Measurements from ENCODE around the gene TMCC2. TPM values are rescaled to one million over a fixed set of nuclear protein-coding genes. Genes with fewer than 3 reads are reported as not detected.

The TMCC2 gene
- total and polyA plus RNA-seq, 2 donors from 2014 or later, result 1.3 to 3.5 TPM

DNA sequence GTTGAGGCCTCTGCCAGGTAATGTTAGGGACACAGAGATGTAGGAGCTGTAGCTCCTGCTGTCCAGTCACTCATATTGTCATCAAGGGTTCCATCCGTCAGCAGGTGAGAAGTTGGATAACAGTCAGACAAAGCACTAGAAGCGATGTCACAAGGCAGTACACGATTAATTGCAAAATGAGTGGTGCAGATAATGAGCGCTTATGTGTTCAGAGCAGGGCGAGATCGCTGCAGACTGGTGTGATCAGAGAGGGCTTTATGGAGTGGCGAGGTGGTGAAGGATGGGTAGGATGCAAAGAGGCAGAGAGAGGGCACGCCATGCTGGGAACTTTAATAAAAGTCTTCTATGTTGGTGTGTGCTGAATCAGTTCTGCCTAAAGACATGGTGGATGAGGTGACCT lies 8.8 kb downstream of the TMCC2 start:
- no peak overlapping the region for H3K27ac ChIP-seq (ENCODE audit: low read depth in 2 of 2, low read length in 2 of 2)
- H3K36me3 ChIP-seq (ENCODE audit: control insufficient read depth in 2 of 3, insufficient read depth in 3 of 3, low read length in 3 of 3), result no peaks in the 10 kb centered on the region
- no peaks in the 10 kb centered on the region for H3K4me1 ChIP-seq (ENCODE audit: control insufficient read depth in 2 of 3, insufficient read depth in 2 of 3, low read depth in 1 of 3, low read length in 3 of 3)
- no peak for FAIRE-seq
- no peak overlapping the region for H3K9ac ChIP-seq (ENCODE audit: low read length in 3 of 3)
- no peak for TF ChIP-seq CTCF (IDR thresholded peaks at IDR 0.05; ENCODE audit: borderline replicate concordance, extremely low read depth, insufficient read depth)
- no peaks in the 10 kb centered on the region for H3K9me3 ChIP-seq (ENCODE audit: control insufficient read depth in 2 of 3, insufficient read depth in 1 of 3, low read length in 3 of 3)
- no peak overlapping the region for H3K4me3 ChIP-seq (ENCODE audit: low read length in 3 of 3)
- no peaks in the 10 kb centered on the region for H3K27me3 ChIP-seq (ENCODE audit: control insufficient read depth, insufficient read depth, low read length)
- DNase-seq, result no peak
- intact Hi-C loops (cut with DNase I), result no loop called here

DNA sequence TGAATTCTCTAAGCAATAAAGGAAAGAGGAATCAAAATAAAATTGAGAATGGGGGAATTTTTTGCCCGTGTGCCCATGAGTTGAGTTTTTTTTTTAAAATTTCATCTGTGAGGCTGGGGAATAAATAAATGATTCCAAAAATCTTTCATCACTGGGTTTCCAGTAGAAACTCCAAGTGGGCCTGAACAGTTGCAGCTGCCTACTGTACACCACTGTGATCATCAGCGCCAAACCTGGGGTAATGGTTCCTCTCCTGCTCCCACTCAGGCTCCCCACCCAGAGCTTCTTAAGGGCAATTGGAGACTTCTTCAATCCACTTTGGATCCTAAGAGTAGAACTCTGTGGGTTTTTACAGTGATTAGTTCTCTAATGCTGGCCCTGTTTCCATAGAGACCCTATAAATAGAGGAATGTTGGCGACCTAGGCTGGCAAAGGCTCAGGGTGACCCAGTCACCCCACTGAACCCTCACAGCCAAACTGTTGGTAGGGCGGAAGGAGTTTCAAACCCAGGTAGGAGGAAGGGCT lies 9.3 kb downstream of the TMCC2 start:
- Histone ChIP-seq H3K27ac (ENCODE audit: low read depth in 2 of 2, low read length in 2 of 2) (no peak overlapping the region), H3K27me3 (ENCODE audit: control insufficient read depth, insufficient read depth, low read length) (no peaks in the 10 kb centered on the region), H3K36me3 (ENCODE audit: control insufficient read depth in 2 of 3, insufficient read depth in 3 of 3, low read length in 3 of 3) (no peaks in the 10 kb centered on the region), H3K9ac (ENCODE audit: low read length in 3 of 3) (no peak overlapping the region), H3K4me3 (ENCODE audit: low read length in 3 of 3) (no peak overlapping the region), H3K9me3 (ENCODE audit: control insufficient read depth in 2 of 3, insufficient read depth in 1 of 3, low read length in 3 of 3) (no peaks in the 10 kb centered on the region), H3K4me1 (ENCODE audit: control insufficient read depth in 2 of 3, insufficient read depth in 2 of 3, low read depth in 1 of 3, low read length in 3 of 3) (no peaks in the 10 kb centered on the region)
- intact Hi-C loops (cut with DNase I), result no loop called here
- no peak for FAIRE-seq
- TF ChIP-seq CTCF (IDR thresholded peaks at IDR 0.05; ENCODE audit: borderline replicate concordance, extremely low read depth, insufficient read depth), result no peak
- no peak for DNase-seq

GRCh38 chr1:205237526-205238484 lies 10.1 kb downstream of the TMCC2 start:
- intact Hi-C loops (cut with DNase I), result no loop called here
- Histone ChIP-seq H3K4me3 (ENCODE audit: low read length in 3 of 3) (no peak overlapping the region), H3K9me3 (ENCODE audit: control insufficient read depth in 2 of 3, insufficient read depth in 1 of 3, low read length in 3 of 3) (no peaks in the 10 kb centered on the region), H3K27me3 (ENCODE audit: control insufficient read depth, insufficient read depth, low read length) (no peaks in the 10 kb centered on the region), H3K9ac (ENCODE audit: low read length in 3 of 3) (no peak overlapping the region), H3K36me3 (ENCODE audit: control insufficient read depth in 2 of 3, insufficient read depth in 3 of 3, low read length in 3 of 3) (no peaks in the 10 kb centered on the region), H3K4me1 (ENCODE audit: control insufficient read depth in 2 of 3, insufficient read depth in 2 of 3, low read depth in 1 of 3, low read length in 3 of 3) (no peaks in the 10 kb centered on the region), H3K27ac (ENCODE audit: low read depth in 2 of 2, low read length in 2 of 2) (no peak overlapping the region)
- DNase-seq (no peak), FAIRE-seq (no peak)
- TF ChIP-seq CTCF (IDR thresholded peaks at IDR 0.05; ENCODE audit: borderline replicate concordance, extremely low read depth, insufficient read depth), result no peak
